Ishikawa (cell line): ENCODE results near the gene LCP1.

Experiments
- CEBPB ChIP-seq: IDR thresholded peaks from 2 replicates; pipeline ENCODE4 v1.6.1; 2012
- CREB1 ChIP-seq: IDR thresholded peaks from 2 replicates; pipeline ENCODE4 v1.6.1; 2012; ENCODE audit warnings: low read depth
- EGR1 ChIP-seq: IDR thresholded peaks from 2 replicates; pipeline ENCODE4 v1.6.1; 2012
- EP300 ChIP-seq: IDR thresholded peaks from 2 replicates; pipeline ENCODE4 v1.6.1; 2012; ENCODE audit warnings: borderline replicate concordance
- FOXM1 ChIP-seq: IDR thresholded peaks from 2 replicates; pipeline ENCODE4 v1.6.1; 2012; ENCODE audit warnings: low read depth, borderline replicate concordance
- MAX ChIP-seq: IDR thresholded peaks from 2 replicates; pipeline ENCODE4 v1.6.1; 2012
- RAD21 ChIP-seq: IDR thresholded peaks from 2 replicates; pipeline ENCODE4 v1.6.1; 2012; ENCODE audit warnings: low read depth
- REST ChIP-seq: IDR thresholded peaks from 2 replicates; pipeline ENCODE4 v1.6.1; 2012; ENCODE audit warnings: low read depth, mild to moderate bottlenecking
- TAF1 ChIP-seq: IDR thresholded peaks from 2 replicates; pipeline ENCODE4 v1.6.1; 2012; ENCODE audit warnings: low read depth, mild to moderate bottlenecking
- TCF12 ChIP-seq: IDR thresholded peaks from 2 replicates; pipeline ENCODE4 v1.6.1; 2012; ENCODE audit warnings: low read depth
- TEAD4 ChIP-seq: IDR thresholded peaks from 2 replicates; pipeline ENCODE4 v1.6.1; 2012
- YY1 ChIP-seq: IDR thresholded peaks from 2 replicates; pipeline ENCODE4 v1.6.1; 2012; ENCODE audit warnings: low read depth
- ZBTB7A ChIP-seq: IDR thresholded peaks from 2 replicates; pipeline ENCODE4 v1.6.1; 2012; ENCODE audit warnings: low read depth

- TF ChIP-seq TAF1 = no peak
- no peak for TF ChIP-seq CEBPB
- no peak for TF ChIP-seq MAX
- no peak for TF ChIP-seq YY1
- no peak for TF ChIP-seq EP300
- no peak for TF ChIP-seq TCF12
- no peak for TF ChIP-seq REST
- TF ChIP-seq RAD21 = no peak
- no peak for TF ChIP-seq EGR1
- TF ChIP-seq FOXM1 = no peak
- no peak for TF ChIP-seq ZBTB7A
- no peak for TF ChIP-seq TEAD4
- no peak for TF ChIP-seq CREB1
Measured at GRCh38 chr13:46168783-46169182, 13.2 kb downstream of the LCP1 start.
